GM18502 (cell line): Measurements from ENCODE around the gene IL1R1.

Experiments used
- ATAC-seq: cut with Tn5 transposase; IDR thresholded peaks from one replicate; pipeline ENCODE4 v1.9.1; 2021; ENCODE audit warnings: mild to moderate bottlenecking; ENCODE audit not compliant: unreplicated experiment, poor library complexity

The IL1R1 gene

DNA sequence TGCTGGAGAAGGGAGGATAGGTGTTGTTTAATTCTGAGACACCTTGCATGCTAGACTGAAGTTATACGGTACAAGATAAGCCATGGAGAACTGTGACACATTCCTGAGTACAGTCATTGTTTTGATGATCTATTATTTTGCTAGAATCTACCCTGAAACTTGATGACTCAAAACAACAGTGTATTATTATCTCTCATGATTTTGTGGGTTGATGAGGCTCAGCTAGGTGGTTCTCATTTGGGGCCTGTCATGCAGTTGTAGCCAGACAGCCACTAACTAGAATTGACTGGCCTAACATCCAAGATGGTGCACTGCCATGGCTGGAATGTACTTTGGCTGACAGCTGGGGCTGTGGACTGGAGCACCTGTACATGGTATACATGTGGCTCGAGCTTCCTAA lies 5.4 kb upstream of the IL1R1 start:
- ATAC-seq = no peak

DNA sequence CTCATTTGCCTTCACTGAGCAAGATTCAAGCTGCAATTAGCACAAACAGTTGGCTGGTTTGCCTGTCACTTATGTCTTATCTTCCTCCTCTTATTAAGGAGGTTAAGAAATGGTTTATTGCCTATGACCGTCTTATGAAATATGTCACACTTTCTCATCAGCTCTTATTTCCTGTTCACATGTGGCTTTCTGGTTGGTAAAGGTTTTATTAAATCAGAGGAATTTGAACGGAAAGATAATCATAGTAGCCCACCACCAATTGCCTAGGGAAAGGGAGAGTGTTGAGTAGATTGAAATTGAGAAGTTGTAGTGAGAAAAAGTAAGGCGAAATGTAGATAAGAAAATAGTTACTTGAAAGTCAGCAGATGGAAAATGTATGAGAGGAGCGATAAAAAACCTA lies 4.2 kb upstream of the IL1R1 start:
- no peak for ATAC-seq

DNA sequence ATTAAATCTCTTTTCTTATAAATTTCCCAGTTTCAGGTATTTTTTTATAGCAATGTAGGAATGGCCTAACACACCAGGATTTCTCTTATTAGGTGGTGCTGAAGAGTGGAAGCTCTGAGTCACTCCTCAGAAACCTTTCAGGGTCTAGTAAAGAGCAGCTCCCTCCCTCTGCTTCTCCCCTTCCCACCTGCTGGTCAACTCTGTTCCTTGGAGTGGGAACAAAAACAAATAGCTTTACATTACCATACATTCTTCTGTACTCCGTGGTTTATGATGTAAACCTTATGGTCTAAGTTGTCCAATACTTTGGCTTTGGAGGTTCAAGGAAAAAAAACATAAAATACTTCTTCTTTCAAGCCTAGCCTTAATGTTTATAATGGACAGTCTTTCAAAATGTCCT lies 2.7 kb upstream of the IL1R1 start:
- ATAC-seq = no peak

GRCh38 chr2:102140377-102140776 lies 2.2 kb upstream of the IL1R1 start:
- ATAC-seq = no peak

DNA sequence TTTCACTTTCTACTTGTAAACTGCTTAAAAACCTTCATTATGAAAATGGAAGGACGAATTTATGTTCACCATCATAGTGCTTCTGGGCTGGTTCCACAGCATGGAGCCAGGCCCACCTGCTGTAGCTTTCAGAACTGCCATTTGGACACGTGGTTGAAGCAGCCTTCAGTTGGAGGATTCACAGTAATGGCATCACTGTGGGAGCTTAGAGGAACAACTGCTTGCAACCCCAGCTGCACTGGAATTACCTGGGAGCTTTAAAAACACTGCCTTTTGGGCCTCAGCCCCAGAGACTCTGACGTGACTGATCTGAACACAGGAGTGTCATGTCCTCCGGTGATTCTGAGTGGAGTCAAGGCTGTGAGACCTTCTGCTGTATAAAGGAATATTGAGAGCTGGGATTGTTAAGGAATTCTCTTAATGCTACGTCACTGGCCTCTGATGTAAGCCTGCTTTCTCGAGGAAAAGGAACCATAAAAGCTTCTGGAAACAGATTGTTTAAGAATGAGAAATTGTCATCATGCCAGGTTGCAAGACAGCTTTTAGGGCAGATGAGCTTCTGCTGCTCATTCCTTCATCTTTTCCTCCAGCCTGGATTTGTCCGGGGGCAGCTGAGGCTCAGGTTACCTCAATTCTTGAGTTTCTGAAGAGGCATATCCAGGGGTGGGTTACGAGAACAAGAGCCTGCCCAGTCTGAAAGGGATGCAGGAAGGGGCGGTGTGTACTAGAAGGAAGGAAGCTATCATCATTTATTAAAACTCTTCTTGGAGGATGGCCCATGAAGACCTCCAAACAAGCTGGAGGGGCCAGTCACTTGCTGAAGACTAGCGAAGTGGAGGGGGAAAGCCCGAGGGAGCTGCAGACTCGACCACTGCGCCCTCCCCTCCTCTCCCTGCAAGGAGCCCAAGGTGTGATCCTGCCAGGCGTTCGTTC lies 1.3 kb upstream of the IL1R1 start:
- no peak for ATAC-seq

GRCh38 chr2:102142829-102143449 lies 393 bp downstream of the IL1R1 start:
- no peak for ATAC-seq

DNA sequence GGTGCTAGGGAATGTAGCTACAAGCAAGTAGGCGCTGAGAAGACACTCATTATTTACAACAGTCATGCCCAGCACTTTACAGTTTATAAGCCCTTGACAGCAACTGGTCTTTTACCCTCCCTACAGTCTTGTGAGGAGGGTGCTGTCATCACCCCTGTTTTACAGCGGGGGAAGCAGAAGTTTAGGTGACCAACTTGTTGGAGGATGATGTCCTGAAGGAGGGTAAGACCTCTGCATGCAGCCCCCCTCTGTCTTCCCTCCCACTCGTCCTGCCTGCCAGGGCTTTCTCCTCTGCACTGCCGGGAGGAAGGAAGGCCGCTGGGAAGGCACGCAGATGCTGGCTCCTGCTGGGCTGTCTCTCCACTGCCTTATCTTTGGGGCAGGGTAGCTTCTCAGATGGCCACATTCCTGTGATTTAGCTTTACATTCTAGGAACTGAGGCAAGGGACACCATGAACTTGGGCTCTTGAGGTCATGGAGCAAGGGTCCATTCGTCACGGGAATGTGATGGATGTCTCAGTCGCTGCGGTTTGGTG lies 972 bp downstream of the IL1R1 start:
- ATAC-seq = no peak

GRCh38 chr2:102144128-102144527 lies 1.6 kb downstream of the IL1R1 start:
- no peak for ATAC-seq

DNA sequence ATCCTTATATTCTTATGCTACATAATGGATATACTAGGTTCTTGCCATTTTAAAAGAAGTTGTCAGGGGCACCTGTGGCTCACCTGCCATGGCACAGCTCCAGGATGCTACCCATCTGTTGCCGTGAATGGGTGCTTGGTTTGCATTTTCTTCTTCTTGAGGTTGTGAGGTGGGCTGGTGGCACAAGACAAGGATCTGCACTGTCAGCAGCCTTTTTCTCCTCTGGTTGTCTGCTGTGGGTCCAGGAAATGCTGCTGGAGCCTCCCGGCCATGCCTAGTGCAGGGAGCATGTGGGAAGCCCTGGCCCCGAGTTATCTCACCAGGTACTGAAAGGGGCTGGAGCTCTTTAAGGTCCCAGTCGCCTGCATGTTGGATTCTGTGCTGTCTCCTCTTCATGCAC lies 2.6 kb downstream of the IL1R1 start:
- no peak for ATAC-seq

DNA sequence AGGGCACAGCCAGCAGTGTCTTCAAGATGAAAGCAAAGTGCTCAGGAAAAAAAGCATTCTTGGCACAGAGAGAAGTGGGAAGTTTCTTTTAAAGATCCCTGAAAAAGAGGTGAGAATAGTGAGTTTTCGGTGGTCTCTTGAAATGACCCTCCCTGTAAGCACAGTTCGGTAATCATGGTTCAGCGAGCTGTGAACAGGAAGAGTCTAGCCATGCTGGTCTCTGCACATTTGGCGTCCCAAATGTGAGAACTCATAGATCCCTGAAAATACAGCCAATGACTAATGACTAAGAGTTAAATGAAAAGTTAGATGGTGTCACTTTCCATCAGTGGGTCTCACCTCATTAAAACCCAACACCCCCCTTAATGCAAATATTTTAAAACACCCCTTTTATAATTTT lies 3.4 kb downstream of the IL1R1 start:
- ATAC-seq = no peak

DNA sequence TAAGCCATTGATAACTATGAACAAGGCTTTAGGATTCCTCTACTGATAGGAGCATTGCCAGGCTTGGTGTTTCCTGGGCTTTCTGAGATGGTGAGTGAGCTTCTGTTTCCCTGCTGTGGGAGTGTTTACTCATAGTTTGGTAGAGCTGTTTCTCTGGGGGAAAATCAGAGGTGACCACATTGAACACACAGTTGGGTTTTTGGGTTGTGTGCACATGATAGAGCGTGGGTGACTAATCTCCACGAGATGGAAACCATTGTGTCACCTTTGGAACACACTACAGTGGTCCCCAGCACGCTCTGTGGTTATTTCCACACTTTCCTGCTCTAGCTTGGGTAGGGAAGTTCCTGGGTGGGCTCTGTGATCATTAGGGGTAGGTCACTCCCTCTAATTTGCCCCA lies 5.4 kb downstream of the IL1R1 start:
- ATAC-seq = no peak

DNA sequence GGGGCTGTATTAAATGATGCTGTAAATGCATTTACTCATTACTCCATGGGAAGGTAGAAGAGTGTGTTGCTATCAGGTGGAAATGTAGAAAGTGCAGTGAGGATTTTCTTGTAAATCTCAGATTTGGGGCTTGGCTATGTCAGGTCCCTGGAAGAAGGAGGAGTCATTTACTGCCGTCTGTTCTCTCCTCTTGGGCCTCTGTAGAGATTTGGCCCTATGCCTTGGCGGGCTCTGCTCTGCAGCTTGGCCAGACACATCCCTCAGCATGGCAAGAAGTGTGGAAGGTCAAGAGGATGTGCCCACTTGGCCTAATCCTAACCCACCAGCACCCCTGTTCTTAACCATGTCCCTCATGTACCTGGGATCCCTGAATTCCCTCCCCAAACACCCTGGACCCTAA lies 6.7 kb downstream of the IL1R1 start:
- no peak for ATAC-seq

DNA sequence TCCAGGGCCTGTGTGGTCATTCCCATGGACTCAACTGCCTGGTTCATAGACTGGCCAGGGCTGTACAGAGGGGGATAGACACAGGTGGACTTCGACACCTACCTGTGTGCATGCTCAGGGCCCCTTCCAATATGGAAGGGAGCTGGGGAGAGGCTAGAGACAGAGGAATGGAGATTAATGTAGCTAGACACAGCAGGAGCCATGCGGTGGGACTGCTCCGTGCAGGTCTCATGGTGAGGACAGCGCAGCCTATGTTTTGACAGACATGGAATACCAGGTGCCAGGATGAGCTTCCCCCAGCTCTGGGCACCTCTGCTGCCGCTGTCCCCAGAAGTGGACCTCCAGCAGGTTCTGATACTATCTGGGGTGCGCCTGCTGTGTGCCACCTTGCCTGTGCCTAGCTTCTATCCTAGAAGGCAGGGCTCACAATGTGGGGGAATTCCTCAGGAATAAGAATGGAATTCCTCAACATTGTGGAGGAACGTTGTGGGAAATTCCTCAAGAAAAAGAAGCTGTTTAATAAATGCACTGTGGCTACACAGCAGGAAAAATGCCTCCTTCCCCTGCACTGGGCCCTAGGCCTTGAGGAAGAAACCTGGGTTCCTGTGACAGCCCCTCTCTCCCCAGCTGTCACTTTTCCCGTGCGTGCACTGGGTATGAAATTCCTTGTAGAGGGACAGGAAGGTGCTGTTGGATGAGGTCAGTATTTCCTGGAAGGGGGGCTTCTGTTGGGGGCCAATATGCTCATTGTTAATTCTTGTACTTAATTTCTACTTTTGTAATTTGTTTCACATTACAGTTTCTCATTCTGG lies 7.3 kb downstream of the IL1R1 start:
- no peak for ATAC-seq

DNA sequence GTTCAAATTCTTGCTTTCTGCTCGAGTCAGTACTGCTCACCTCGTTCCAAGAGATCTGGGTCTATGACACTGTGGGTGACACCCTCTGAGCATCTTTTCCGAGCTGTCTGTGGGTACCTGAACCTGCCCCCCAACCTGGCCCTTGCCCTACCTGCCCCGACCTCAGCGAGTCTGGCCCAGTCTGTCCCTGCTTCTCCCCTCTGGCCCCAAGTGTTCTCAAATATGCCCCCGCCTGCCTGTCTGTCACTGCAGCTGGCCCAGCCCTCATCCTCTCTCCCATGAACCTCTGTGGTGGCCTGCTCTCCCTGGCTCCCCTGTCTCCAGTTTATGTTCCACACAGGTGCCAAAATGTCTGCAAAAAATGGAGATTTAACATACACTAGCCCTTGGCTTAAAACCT lies 11.8 kb downstream of the IL1R1 start:
- ATAC-seq = no peak

- ATAC-seq = no peak
Observed at GRCh38 chr2:102154946-102155702, 12.6 kb downstream of the IL1R1 start.

DNA sequence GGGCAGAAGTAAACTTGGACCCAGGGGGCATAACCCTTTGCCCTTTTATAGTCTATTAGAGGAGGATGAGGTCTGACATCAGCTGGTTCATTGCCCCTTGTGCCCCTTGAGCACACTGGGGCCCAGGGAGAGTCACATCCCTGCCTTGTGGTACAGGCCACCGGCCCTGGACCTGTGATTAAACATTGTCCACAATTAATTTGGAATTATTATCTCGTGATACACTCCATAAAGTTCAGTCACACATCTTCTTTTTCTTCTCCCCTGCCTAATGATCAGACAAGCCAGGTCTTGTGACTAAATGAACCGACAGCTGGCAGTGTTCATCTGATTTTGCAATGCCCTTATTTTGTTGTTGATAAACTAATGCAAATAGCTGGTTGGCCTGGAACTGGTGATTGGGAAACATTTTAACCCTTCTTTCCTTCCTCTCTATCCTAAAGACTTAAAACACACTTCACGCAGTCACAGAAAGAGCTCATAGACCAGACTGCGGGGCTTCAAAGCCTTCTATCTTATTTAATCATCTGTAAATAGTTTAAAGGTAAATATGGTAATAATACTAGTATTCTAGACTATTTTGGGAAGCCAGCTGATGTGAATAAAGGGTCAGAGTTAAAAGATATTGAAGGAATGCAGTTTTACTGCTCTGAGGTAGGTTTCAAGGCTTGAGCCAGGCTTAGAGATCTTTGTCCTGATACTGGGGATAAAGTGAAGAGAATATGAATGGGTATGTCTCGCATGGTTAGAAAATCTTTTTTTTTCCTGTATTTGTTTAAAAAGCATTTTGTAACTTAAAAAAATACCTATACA lies 13.4 kb downstream of the IL1R1 start:
- no peak for ATAC-seq

DNA sequence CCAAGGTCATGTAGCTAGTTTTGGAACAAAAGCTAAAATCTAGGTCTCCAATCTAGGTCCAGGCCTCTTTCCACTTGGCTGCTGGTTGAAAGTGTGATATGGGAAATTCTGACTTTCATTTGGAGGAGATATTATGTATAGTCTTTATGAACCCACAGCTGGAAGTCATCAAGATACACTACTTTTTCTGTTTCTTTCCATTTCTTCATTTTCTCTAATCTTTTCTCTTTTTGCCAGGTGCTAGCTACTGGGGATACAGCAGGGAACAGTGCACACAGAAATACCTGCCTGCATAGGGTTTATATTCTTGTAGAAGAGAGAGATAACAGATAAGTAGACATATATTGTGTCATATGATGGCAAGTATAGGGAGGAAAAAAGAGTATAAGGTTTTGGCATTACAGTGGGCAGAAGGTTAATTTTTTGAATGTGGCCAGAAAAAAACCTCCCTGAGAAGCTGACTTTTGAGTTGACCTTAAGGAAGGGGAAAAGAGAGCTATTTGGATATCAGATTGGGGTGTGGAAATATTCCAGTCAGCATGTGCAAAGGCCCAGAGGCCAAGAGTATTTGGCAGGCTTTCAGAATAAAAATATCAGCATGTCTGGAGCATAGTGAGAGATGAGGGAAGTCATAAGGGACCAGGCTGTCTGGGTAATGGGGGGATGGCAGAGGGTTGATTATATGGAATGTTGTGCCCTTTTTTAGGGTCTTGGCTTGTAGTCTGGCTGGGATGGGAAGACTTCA lies 15.6 kb downstream of the IL1R1 start:
- no peak for ATAC-seq

DNA sequence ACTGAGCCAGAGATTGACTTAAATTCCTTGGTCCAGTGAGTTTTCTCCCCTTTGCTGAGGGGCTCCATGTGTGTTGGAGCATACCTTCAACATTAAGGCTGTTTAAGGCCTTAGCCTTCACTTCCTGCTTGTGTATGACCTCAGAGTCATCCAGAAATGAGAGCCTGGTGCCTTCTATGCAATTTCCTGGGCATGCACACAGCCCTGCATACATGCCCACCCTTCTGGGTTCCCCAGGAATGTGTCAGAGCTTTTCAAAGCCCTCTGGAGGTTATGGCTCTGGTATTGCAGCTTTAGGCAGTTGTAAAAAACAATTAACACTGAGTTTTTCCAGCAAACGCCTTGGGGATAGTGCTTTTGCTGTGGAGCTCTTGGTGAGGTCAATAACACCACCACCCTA lies 16.7 kb downstream of the IL1R1 start:
- no peak for ATAC-seq
